ENCODE results near the gene HEXB. TPM values are rescaled to one million over a fixed set of nuclear protein-coding genes. Genes with fewer than 3 reads are reported as not detected.
"Not testable (repeated sequence)": the region's sequence is repeated elsewhere in the genome, so short reads cannot be mapped to it uniquely, and the experiment has no call there.

The HEXB gene
- total and polyA plus RNA-seq, 11 donors, result 71.3 to 278 (median 106) TPM

- H3K27ac ChIP-seq, result no peak overlapping the region
- intact Hi-C loops (cut with DNase I), result no loop called here
- H3K36me3 ChIP-seq, result peaks cover 0 to 100% (median 95%) of the 10 kb centered on the region in 9 donors
- TF ChIP-seq, protein P1, sequence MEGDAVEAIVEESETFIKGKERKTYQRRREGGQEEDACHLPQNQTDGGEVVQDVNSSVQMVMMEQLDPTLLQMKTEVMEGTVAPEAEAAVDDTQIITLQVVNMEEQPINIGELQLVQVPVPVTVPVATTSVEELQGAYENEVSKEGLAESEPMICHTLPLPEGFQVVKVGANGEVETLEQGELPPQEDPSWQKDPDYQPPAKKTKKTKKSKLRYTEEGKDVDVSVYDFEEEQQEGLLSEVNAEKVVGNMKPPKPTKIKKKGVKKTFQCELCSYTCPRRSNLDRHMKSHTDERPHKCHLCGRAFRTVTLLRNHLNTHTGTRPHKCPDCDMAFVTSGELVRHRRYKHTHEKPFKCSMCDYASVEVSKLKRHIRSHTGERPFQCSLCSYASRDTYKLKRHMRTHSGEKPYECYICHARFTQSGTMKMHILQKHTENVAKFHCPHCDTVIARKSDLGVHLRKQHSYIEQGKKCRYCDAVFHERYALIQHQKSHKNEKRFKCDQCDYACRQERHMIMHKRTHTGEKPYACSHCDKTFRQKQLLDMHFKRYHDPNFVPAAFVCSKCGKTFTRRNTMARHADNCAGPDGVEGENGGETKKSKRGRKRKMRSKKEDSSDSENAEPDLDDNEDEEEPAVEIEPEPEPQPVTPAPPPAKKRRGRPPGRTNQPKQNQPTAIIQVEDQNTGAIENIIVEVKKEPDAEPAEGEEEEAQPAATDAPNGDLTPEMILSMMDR (IDR thresholded peaks at IDR 0.05), result no peak
- TF ChIP-seq POLR2A (IDR thresholded peaks at IDR 0.05), result no peak
- H3K4me1 ChIP-seq, result no peaks in the 10 kb centered on the region
- WGBS, 4 donors, result 95 to 99% (median 96%) methylated on average over 4 of the region's 4 CpGs
- H3K9me3 ChIP-seq, result no peaks in the 10 kb centered on the region
- H3K4me3 ChIP-seq, result no peak overlapping the region
- no peaks in the 10 kb centered on the region for H3K27me3 ChIP-seq
- DNase-seq (no peak), ATAC-seq (no peak)
Measured at GRCh38 chr5:74738406-74738805, 53.4 kb downstream of the HEXB start.

GRCh38 chr5:74748742-74749141 lies 63.7 kb downstream of the HEXB start:
- WGBS, 4 donors, result 96 to 98% (median 97%) methylated on average over 4 of the region's 4 CpGs
- H3K9me3 ChIP-seq; H3K27me3 ChIP-seq; ATAC-seq; H3K4me3 ChIP-seq; intact Hi-C loops (cut with DNase I); H3K27ac ChIP-seq; DNase-seq; H3K4me1 ChIP-seq: not testable (repeated sequence)
- peaks cover 0 to 96% (median 87%) of the 10 kb centered on the region in 9 donors for H3K36me3 ChIP-seq

GRCh38 chr5:74761241-74761640 lies 76.2 kb downstream of the HEXB start:
- Histone ChIP-seq H3K27me3 (no peaks in the 10 kb centered on the region), H3K27ac (no peak overlapping the region), H3K4me1 (peaks cover 0 to 38% (median 19%) of the 10 kb centered on the region in 12 donors), H3K9me3 (peaks cover 0 to 4% (median 0%) of the 10 kb centered on the region in 12 donors), H3K36me3 (peaks cover 0 to 77% (median 68%) of the 10 kb centered on the region in 9 donors), H3K4me3 (no peak overlapping the region)
- WGBS, 4 donors, result 85 to 95% (median 88%) methylated on average over 1 of the region's 1 CpG
- ATAC-seq, result no peak
- intact Hi-C loops (cut with DNase I), result loop anchor here in 3 of 10 donors (10.0 kb wide), 2 partner anchors 154 to 574 kb away; partner anchors contain the start of gene HMGCR (in 1 of the 3)
- DNase-seq, result no peak
- TF ChIP-seq POLR2A (IDR thresholded peaks at IDR 0.05), result no peak
- TF ChIP-seq, protein P1 (IDR thresholded peaks at IDR 0.05), result no peak

DNA sequence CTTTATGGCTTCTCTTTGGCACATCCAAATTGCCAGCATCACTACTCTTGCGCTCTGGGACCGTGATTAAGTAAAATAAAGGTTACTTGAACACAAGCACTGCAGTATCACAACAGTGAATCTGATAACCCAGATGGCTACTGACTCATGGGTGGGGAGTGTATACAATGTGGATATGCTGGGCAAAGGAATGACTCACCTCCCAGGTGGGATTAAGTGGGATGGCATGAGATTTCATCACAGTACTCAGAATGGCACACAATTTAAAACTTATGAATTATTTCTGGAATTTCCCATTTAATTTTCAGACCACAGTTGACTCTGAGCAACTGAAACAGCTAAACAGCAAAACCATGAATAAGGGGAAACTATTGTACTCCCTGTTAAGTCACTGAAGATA lies 77.6 kb downstream of the HEXB start:
- Histone ChIP-seq H3K27ac (no peak overlapping the region), H3K36me3 (peaks cover 0 to 63% (median 54%) of the 10 kb centered on the region in 9 donors), H3K4me1 (peaks cover 0 to 39% (median 19%) of the 10 kb centered on the region in 12 donors), H3K9me3 (no peaks in the 10 kb centered on the region), H3K4me3 (no peak overlapping the region), H3K27me3 (no peaks in the 10 kb centered on the region)
- DNase-seq (no peak), ATAC-seq (no peak)
- TF ChIP-seq POLR2A (IDR thresholded peaks at IDR 0.05), result no peak
- TF ChIP-seq, protein P1 (IDR thresholded peaks at IDR 0.05), result no peak
- 94 to 98% (median 97%) methylated on average over 2 of the region's 2 CpGs for WGBS, 4 donors
- intact Hi-C loops (cut with DNase I), result loop anchor here in 3 of 10 donors (10.0 kb wide), 2 partner anchors 152 to 572 kb away; partner anchors contain the start of gene HMGCR (in 1 of the 3)

DNA sequence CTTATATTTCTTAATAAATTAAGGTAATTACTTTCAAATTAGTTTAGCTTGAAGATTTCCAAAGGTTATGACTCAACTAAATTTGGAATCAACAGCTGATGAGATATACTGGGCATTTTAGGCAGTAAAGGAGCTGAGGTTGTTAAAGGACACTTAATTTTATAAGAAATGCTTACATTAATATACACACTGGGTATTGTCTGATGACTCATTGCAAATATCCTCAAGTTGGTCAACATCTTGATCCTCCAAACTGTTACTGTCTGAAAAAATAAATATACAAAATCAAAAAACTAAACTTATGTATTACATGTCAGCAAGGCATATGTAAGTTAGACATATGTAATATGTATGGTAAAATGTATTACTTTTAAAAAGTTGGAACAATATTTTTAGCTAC lies 78.5 kb downstream of the HEXB start:
- Histone ChIP-seq H3K4me1 (peaks cover 0 to 48% (median 28%) of the 10 kb centered on the region in 12 donors), H3K27me3 (no peaks in the 10 kb centered on the region), H3K4me3 (no peak overlapping the region), H3K27ac (no peak overlapping the region), H3K36me3 (peaks cover 0 to 54% (median 45%) of the 10 kb centered on the region in 9 donors), H3K9me3 (no peaks in the 10 kb centered on the region)
- intact Hi-C loops (cut with DNase I), result loop anchor here in 3 of 10 donors (10.0 kb wide), 2 partner anchors 151 to 571 kb away; partner anchors contain the start of gene HMGCR (in 1 of the 3)
- TF ChIP-seq, protein P1 (IDR thresholded peaks at IDR 0.05), result no peak
- no peak for TF ChIP-seq POLR2A (IDR thresholded peaks at IDR 0.05)
- DNase-seq, result no peak
- no peak for ATAC-seq
